NCI-H187 treated with DMSO at 0.1 percent for 48 hours (cell line): ENCODE results near the gene LIN54.
"Not testable (repeated sequence)": the region's sequence is repeated elsewhere in the genome, so short reads cannot be mapped to it uniquely, and the experiment has no call there.

ENCODE experiments used
- DNase-seq: peaks from one replicate; lab custom pipeline; 2025; lab: John Stamatoyannopoulos, UW

Gene LIN54

DNA sequence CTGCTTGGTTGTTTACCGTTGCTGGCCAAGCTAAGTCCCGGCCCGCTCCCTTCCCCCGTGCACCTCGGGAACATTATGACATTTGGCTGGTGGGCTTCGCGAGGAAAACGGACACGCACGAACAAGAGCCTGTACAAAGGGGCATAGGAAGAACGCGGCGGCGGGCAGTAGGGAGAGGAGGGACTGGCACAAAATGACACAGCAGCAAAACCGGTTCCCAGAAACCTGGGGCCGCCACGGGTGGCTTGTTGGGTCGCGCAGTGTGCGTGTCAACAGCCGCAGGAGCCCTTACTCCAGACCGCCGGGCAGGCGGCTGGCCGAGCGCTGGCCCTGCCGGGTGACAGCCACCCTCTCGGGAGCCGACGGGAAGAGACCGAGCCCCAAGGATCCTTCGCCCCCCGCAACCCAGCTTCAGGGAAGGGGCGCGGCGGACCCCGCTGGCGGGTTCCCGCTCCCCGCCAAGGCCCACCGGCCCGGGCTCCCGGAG lies 1.6 kb upstream of the LIN54 start:
- no peak for DNase-seq

DNA sequence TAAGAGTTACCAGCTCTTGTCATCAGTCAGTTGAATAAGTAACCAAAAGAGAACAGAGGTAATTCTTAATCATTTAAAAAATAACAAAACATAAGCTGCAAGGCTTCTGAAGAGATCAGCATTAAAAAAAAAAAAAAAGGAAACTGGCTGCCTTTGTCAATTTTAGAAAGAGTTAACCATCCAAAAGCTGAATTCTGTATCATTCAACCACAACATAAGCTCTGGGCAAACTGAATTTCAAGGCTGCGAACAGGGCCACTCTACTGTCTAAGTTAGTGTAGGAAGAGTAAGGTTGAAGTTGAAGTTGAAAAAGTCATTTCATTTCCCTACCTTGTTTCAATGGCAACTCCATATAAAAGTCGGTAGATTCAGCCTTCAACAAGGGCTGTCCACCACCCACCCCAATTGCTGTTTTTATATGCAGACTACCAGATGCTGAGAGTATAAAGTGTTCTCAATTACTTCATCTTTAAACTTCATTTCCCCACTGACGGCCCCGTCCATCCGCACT lies 1.1 kb upstream of the LIN54 start:
- DNase-seq = no peak

DNA sequence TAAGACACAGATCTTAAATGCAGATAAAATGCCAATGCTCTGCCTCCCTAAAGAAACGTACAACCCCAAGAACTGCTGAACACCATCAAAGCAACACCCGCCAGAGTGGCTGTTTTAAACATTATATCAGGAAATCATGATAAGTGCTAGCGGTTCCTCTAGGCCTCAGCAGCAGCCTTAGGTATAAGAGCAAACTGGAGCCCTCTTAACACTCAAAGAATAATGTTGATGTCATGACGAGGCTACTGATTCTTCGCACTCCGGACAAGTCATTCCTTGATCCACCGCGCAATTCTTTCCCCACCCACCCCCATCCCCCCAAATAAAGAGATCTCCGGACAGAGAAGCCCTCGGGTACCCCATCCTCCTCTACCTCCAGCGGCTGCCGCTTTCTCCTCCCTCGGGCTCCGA lies 507 bp downstream of the LIN54 start:
- no peak for DNase-seq

DNA sequence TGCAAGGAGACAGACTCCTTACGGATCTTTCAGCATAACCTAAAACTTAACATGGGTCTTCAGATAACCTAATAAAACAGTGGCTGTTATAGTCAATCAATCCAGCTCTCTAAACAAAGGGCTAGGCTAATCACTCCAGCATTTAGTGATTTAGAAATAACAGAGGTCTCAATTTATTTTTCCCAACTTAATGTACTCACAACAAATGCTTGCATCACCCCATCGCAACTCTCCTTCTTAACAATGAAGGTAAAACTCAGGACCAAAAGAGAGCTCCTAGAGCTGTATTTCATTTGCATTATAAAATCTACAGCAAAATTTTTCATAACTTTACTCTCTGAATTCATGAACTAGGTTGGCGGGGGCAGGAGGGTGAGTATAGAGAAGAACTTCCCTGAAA lies 1.1 kb downstream of the LIN54 start:
- DNase-seq = no peak

DNA sequence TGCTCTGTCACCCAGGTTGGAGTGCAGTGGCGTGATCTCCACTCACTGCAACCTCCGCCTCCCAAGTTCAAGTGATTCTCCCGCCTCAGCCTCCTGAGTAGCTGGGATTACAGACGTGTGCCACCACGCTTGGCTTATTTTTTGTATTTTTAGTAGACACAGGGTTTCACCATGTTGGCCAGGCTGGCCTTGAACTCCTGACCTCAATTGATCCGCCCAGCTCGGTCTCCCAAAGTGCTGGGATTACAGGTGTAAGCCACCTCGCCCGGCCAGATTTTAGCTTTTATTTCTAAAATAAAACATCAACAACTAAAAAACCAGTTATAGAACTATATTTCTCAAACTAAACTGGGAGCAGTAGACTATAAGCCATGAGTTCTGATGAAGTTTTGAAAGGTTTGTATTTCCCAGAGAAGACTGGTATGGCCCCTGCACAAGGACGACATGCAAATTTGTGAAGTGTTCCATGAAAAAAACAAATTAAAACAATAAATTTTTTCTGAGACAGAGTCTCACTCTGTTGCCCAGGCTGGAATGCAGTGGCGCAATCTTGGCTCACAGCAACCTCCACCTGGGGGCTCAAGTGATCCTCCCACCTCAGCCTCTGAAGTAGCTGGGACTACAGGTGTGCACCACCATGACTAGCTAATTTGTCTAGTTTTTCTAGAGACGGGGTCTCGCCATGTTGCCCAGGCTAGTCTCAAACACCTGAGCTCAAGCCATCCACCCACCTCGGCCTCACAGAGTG lies 7.4 kb downstream of the LIN54 start:
- DNase-seq = not testable (repeated sequence)

DNA sequence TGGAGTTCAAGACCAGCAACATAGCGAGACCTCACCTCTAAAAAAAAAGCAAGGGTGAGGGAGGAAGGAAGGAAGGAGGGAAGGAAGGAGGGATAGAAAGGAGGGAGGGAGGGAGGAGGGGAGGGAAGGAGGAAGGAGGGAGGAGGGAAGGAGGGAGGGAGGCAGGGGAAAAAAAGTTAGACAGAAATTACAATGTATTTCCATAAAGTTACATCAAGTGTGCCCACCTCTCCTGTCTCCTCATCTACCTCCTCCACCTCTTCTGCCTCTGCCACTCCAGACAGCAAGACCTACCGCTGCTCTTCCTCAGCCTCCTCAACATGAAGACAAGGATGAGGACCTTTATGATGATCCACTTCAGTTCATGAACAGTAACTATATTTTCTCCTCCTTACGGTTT lies 8.3 kb downstream of the LIN54 start:
- no peak for DNase-seq

DNA sequence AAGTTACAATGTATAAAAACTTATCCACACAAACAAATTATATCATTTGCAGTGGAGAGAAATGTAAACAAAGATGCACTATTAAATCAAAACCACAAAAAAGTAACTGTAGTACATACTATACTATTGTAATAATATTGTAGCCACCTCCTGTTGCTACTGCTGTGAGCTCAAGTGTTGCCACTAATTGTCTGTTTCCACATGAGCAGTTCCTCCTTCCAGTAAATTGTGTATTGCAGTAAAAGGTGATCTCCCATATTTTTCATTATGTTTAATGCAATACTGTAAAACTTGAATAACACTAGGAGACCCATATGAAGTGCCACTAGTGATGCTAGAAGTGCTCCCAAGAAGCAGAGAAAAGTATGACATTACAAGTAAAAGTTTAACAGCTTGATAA lies 11.7 kb downstream of the LIN54 start:
- DNase-seq = no peak

GRCh38 chr4:82994834-82995233 lies 15.8 kb downstream of the LIN54 start:
- no peak for DNase-seq

GRCh38 chr4:82989575-82990429 lies 20.8 kb downstream of the LIN54 start:
- no peak for DNase-seq

GRCh38 chr4:82988323-82988832 lies 22.2 kb downstream of the LIN54 start:
- DNase-seq = no peak

DNA sequence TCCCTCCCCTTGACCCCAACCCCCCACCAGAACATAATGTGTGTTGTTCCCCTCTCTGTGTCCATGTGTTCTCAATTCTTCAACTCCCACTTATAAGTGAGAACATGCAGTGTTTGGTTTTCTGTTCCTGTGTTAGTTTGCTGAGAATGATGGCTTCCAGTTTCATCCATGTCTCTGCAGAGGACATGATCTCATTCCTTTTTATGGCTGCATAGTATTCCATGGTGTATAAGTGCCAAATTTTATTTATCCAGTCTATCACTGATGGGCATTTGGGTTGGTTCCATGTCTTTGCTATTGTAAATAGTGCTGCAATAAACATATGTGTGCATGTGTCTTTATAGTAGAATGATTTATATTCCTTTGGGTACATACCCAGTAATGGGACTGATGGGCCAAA lies 23.1 kb downstream of the LIN54 start:
- DNase-seq = not testable (repeated sequence)

DNA sequence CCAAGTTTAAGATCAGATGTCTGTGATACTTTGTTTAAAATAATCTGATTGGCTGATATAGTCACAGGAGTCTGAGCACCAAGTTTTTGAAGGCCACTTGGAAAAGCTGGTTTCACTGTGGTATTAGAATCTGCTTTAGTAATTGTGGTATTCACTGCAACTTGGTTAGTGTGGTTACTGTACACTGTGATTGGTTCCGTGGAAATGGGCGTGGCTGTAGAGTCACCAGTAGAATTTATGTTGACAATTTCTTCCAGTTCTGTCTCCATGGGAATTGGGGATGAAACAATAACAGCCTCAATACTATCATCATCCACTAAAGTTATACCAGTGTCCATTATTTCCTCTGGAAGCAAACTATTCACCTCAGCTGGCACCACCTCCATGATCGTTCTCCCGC lies 26.2 kb downstream of the LIN54 start:
- no peak for DNase-seq

DNA sequence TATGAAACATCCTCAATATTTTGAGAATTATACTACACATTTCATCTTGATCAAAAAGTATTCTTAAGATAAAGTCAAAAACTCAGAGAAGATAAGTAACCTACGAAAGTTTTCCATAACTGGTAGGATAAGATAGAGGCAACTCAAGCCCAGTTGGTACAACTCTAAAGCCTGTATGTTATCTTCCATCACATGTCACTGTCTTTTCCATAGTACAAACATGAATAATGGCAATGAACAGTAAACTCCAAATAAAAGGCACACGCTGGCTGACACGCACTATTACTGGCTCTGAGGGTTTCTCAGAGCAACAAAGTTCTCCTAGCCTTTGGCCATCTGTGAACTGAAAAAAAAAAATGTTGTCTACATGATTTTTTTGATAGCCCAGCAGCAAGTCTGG lies 27.2 kb downstream of the LIN54 start:
- no peak for DNase-seq

DNA sequence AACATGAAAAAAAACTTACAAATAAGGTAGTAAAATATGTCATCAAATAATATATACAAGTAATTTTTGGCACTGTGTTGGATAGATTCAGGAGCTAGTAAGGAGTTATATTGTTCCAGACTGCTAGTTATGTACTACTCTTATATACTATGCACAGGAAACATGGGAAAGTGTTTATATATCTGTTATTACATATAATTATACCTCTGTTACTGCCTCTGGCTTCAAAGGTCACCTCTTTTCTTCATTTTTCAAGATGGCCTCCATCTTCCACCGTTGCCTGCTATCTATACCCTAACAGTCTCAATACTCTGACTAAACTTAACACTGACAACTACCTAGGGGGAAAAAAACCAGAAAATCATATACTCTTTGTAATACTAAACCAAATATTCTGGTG lies 29.5 kb downstream of the LIN54 start:
- DNase-seq = no peak

DNA sequence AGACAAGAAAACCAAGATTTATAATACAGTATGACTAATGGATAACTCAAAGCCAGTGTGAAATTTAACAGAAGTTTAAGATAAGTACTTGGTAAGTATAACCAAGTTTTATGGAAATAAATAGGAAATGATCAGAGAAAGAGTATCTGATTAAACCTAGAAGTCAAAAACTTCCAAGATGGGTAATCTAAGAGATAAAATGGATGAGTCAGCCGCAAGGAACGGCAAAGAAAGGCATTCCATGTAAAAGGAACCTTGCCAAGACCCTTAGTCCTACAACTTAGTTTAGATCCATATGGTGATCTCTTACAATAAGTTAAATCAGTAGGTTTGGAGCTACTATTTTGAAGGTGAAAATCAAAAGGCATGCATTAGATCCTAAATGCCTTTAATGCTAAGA lies 34.8 kb downstream of the LIN54 start:
- no peak for DNase-seq

DNA sequence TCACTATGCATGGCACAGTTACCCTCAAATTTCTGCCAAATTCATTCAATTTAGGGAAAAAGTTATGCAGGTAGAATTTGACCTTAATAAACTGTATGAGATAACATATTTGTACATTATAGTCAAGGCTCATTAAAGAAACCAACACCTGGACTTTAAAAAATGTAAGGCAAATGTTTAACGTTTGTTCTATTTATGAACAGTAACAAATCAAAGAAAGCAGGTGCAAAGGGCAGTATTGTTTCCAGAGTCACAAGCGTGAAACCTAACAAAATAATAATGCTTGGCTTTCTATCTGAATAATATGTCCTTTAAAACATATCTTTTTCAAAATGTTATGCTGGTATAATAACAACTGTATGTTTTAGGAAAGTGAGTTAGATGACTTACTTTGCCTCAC lies 41.2 kb downstream of the LIN54 start:
- DNase-seq = no peak

DNA sequence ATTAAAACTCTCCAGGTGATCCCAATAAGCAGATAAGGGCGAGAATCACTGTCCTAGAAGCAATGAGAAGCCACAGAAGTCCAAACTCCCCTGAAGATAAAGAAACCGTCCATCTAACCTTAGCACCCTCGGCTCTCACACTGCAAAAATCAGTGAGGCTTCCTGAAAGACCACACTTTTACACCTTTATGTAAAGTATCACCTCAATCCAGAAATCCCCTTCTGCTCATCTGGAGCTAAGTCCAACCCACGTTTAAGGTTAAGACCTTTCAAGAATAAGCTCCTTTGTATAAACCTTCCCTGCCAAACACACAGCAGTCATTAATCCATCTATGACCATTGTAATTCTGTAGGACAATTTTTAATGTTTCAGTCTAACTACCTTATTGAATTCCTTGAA lies 41.7 kb downstream of the LIN54 start:
- DNase-seq = no peak

- DNase-seq = no peak
Measured at GRCh38 chr4:82965763-82966162, 44.9 kb downstream of the LIN54 start.

GRCh38 chr4:82957045-82957444 lies 53.6 kb downstream of the LIN54 start:
- DNase-seq = no peak

GRCh38 chr4:82954212-82954611 lies 56.4 kb downstream of the LIN54 start:
- no peak for DNase-seq

- no peak for DNase-seq
Measured at GRCh38 chr4:82951196-82951595, 59.4 kb downstream of the LIN54 start.

GRCh38 chr4:82948647-82949204 lies 61.9 kb downstream of the LIN54 start:
- DNase-seq = no peak

GRCh38 chr4:82947498-82947897 lies 63.1 kb downstream of the LIN54 start:
- no peak for DNase-seq
